Skeletal muscle tissue (tissue), 4 donors: ENCODE results near the gene PRMT6. TPM values are rescaled to one million over a fixed set of nuclear protein-coding genes. Genes with fewer than 3 reads are reported as not detected.
"Not testable (repeated sequence)": the region's sequence is repeated elsewhere in the genome, so short reads cannot be mapped to it uniquely, and the experiment has no call there.

ENCODE experiments used
- H3K27ac ChIP-seq: one replicate; pipeline ENCODE4 v1.7.0; 2013; ENCODE audit warnings: mild to moderate bottlenecking, low read depth, low read length, inconsistent platforms
- H3K27me3 ChIP-seq, 3 donors: one replicate each; pipeline ENCODE4 v1.7.0; 2013; ENCODE audit warnings: low read length in 3 of 3; ENCODE audit not compliant: control insufficient read depth in 3 of 3, insufficient read depth in 3 of 3
- H3K36me3 ChIP-seq, 3 donors: one replicate each; pipeline ENCODE4 v1.7.0; 2013; ENCODE audit warnings: low read length in 3 of 3; ENCODE audit not compliant: control insufficient read depth in 3 of 3, insufficient read depth in 3 of 3
- H3K4me1 ChIP-seq, 3 donors: one replicate each; pipeline ENCODE4 v1.7.0; 2013; ENCODE audit warnings: low read length in 3 of 3, mild to moderate bottlenecking in 3 of 3; ENCODE audit not compliant: control insufficient read depth in 3 of 3, insufficient read depth in 3 of 3
- H3K4me3 ChIP-seq, 3 donors: one replicate each; pipeline ENCODE4 v1.7.0; 2013; ENCODE audit warnings: low read length in 3 of 3
- H3K9ac ChIP-seq, 3 donors: one replicate each; pipeline ENCODE4 v1.7.0; 2013; ENCODE audit warnings: low read length in 3 of 3, mild to moderate bottlenecking in 3 of 3, moderate library complexity in 2 of 3, low read depth in 1 of 3
- H3K9me3 ChIP-seq, 3 donors: one replicate each; pipeline ENCODE4 v1.7.0; 2013; ENCODE audit warnings: low read length in 3 of 3; ENCODE audit not compliant: control insufficient read depth in 3 of 3
- total RNA-seq: library from RNA; depleted of rRNA; stranded (reverse); fragments of >200 nt; gene quantifications from one replicate; pipeline ENCODE4 v1.2.3, GENCODE V29; 2014
- donor health status: Osteomylitis.

Gene PRMT6
- total RNA-seq, 1 donor from 2014 or later: 16.2 TPM

DNA sequence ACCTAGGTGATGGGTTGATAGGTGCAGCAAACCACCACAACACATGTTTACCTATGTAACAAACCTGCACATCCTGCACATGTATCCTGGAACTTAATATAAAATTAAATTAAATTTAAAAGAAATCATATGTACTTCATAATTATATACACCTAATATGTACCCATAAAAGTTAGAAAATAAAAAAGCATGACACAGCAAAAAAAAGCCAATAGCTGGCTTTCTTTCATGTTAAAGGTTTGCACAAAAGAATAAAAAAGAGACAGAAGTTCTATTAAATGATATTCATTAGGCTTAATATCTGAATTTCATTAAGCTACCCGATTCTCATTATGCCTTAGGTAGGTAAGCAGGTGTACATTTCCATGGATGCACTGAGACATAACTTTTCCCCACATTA, 5.2 kb upstream of the PRMT6 start:
- H3K36me3 ChIP-seq: no peaks in the 10 kb centered on the region
- H3K4me3 ChIP-seq: no peak overlapping the region
- H3K27me3 ChIP-seq: no peaks in the 10 kb centered on the region
- no peaks in the 10 kb centered on the region for H3K4me1 ChIP-seq
- no peak overlapping the region for H3K27ac ChIP-seq
- no peak overlapping the region for H3K9ac ChIP-seq
- no peaks in the 10 kb centered on the region for H3K9me3 ChIP-seq

DNA sequence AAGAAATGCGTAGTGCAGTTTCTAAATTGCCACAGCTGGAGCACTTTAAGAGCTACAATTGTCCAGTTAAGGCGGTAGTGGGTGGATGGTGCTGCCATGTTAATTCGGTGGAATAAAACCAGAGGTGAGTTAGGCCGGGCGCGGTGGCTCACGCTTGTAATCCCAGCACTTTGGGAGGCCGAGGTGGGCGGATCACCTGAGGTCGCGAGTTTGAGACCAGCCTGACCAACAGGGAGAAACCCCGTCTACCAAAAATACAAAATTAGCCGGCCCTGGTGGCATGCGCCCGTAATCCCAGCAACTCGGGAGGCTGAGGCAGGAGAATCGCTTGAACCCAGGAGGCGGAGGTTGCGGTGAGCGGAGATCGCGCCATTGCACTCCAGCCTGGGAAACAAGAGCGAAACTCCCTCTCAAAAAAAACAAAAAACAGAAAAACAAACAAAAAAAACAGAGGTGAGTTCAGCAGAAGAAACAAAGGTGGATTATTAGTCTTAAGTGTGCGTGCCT, 502 bp upstream of the PRMT6 start:
- Histone ChIP-seq H3K9ac (peak overlapping the region; percentile 71 to 91 (median 85)), H3K4me1 (peaks cover 6 to 18% (median 8%) of the 10 kb centered on the region in 3 donors), H3K27ac (peak overlapping the region; percentile 74), H3K4me3 (peak overlapping the region; percentile 89 to 98 (median 97))
- H3K36me3 ChIP-seq, H3K9me3 ChIP-seq, H3K27me3 ChIP-seq: not testable (repeated sequence)

DNA sequence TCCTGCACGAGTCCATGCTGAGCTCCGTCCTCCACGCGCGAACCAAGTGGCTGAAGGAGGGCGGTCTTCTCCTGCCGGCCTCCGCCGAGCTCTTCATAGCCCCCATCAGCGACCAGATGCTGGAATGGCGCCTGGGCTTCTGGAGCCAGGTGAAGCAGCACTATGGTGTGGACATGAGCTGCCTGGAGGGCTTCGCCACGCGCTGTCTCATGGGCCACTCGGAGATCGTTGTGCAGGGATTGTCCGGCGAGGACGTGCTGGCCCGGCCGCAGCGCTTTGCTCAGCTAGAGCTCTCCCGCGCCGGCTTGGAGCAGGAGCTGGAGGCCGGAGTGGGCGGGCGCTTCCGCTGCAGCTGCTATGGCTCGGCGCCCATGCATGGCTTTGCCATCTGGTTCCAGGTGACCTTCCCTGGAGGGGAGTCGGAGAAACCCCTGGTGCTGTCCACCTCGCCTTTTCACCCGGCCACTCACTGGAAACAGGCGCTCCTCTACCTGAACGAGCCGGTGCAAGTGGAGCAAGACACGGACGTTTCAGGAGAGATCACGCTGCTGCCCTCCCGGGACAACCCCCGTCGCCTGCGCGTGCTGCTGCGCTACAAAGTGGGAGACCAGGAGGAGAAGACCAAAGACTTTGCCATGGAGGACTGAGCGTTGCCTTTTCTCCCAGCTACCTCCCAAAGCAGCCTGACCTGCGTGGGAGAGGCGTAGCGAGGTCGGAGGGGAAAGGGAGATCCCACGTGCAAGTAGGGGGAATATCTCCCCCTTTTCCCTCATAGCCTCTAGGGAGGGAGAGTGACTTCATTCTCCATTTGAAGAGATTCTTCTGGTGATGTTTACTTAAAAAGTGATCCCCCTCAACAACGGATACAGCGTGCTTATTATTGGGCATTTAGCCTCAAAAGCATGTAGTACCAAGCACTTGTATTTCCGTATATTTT, 991 bp downstream of the PRMT6 start:
- peaks cover 0 to 3% (median 3%) of the 10 kb centered on the region in 3 donors for H3K36me3 ChIP-seq
- no peaks in the 10 kb centered on the region for H3K27me3 ChIP-seq
- H3K4me3 ChIP-seq: peak overlapping the region; percentile 89 to 98 (median 97)
- H3K4me1 ChIP-seq: peaks cover 6 to 18% (median 8%) of the 10 kb centered on the region in 3 donors
- H3K27ac ChIP-seq: peak overlapping the region; percentile 74
- peak overlapping the region; percentile 80 to 91 (median 85) for H3K9ac ChIP-seq
- no peaks in the 10 kb centered on the region for H3K9me3 ChIP-seq

DNA sequence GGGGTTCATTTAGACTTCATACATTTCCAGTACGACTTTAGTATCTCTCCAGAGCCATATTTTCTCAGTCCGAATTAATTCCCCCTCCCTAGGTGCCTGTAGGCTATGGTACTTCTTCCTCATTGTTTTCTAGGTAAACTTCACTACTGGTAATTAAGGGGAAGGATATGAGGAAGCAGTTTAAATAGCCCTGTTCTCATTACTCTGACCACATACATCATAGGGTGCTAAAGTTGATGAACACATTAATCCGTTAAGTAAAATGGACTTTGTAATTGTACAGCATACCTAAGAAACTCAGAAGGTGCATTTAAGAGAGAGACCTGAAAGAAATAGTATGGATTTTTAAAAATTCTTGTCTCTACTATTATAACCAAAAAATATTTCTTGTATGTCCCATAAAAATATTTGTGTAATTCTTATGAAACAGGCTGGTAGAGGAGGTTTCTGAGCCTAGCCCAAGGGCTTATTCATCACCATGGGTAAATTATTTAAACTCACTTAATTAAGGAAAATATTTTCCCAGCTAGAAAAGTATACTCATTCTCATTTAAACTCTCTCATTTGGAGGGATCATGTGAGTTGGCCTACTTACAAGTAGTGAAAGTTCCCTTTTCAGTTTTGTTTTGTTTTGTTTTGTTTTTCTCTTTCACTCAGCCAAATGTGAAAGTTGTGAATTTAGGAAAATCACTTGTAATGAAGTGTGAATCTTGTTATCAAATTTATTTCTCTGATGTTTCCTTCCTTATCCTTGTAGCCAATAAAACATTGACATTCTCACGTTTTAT, 2.0 kb downstream of the PRMT6 start:
- Histone ChIP-seq H3K9me3 (no peaks in the 10 kb centered on the region), H3K9ac (peak overlapping the region in 2 of 3 donors; percentile 76 to 85), H3K4me1 (peaks cover 6 to 18% (median 8%) of the 10 kb centered on the region in 3 donors), H3K27me3 (no peaks in the 10 kb centered on the region), H3K4me3 (no peak overlapping the region), H3K27ac (no peak overlapping the region), H3K36me3 (peaks cover 0 to 3% (median 3%) of the 10 kb centered on the region in 3 donors)

DNA sequence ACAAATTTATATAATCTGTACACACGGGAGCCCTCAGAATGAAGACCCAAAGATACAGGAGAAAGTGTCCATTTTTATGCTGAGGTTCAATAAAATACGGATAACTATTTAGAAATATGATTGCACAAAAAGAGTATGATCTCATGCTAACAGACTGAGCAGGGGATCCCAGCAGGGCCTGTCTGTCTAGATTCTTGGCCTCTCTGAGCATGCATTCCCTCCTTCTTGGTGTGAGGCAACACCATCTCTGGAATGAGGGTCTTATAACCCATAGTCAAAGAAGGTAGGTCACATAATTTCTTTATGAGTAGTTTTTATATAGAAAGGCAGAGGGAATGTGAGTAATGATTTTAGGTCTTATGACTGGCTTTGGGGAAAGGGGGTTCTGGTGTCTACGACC, 5.4 kb downstream of the PRMT6 start:
- peaks cover 0 to 3% (median 3%) of the 10 kb centered on the region in 3 donors for H3K36me3 ChIP-seq
- no peak overlapping the region for H3K27ac ChIP-seq
- H3K4me3 ChIP-seq: no peak overlapping the region
- H3K4me1 ChIP-seq: peaks cover 6 to 16% (median 8%) of the 10 kb centered on the region in 3 donors
- H3K9me3 ChIP-seq: no peaks in the 10 kb centered on the region
- H3K27me3 ChIP-seq: no peaks in the 10 kb centered on the region
- H3K9ac ChIP-seq: no peak overlapping the region

DNA sequence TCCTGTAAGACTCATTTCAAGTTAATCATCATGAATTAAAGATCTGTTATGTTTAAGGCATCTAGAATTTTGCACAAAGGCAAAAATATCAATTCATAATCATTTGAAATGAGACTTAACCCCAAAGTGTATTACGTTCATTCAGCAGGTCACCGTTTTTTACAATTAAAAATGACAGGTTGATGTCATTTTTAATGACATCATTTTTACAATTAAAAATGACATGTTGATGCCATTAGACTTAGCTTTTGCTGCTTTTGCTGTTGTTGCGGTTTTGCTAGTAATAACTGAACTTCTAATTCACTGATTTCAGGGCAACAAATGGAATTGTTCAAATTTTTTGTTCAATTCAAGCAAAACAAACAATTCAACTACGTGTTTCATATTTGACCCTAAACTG, 17.0 kb downstream of the PRMT6 start:
- Histone ChIP-seq H3K9ac (no peak overlapping the region), H3K4me1 (no peaks in the 10 kb centered on the region), H3K36me3 (no peaks in the 10 kb centered on the region), H3K4me3 (no peak overlapping the region), H3K27ac (no peak overlapping the region), H3K9me3 (no peaks in the 10 kb centered on the region), H3K27me3 (no peaks in the 10 kb centered on the region)

DNA sequence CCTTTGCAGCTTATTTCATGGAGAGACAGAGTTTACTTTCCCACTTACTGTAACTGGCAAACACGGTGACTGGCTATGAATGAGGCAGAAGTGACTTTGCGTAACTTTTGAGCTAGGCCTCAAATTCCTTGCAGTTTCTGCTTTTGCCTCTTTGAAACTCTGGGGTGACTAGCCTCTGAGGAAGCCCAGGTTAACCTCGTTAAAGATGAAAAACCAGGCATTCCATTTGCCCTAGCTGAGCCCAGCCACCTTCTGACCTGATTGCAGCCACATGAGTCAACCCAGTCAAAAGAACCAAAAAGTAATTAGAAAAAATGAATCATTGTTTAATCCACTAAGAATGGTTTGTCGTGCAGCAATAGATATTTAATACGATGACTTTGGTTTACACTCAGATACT, 20.4 kb downstream of the PRMT6 start:
- Histone ChIP-seq H3K27me3 (no peaks in the 10 kb centered on the region), H3K36me3 (no peaks in the 10 kb centered on the region), H3K4me1 (no peaks in the 10 kb centered on the region), H3K4me3 (no peak overlapping the region), H3K9ac (no peak overlapping the region), H3K27ac (no peak overlapping the region), H3K9me3 (no peaks in the 10 kb centered on the region)

DNA sequence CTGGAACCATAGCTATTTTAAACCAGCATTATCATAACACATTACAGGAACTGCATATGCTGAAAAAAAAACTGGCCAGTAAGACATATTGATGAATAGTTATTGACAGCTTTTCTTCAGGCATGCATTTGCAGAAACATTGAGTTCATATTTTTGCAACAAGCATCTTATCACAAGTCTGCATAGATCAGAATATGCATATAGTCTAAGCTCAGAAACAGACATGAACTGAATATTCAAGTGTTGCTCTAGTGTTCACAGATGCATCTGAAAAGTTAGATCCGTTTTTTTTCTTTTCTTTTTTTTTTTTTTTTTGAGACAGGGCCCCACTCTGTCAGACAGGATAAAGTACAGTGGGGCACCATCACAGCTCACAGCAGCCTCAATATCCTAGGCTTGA, 22.8 kb downstream of the PRMT6 start:
- H3K9me3 ChIP-seq: peaks cover 0 to 3% (median 3%) of the 10 kb centered on the region in 3 donors
- H3K4me3 ChIP-seq: no peak overlapping the region
- H3K36me3 ChIP-seq: no peaks in the 10 kb centered on the region
- H3K27ac ChIP-seq: no peak overlapping the region
- H3K27me3 ChIP-seq: no peaks in the 10 kb centered on the region
- no peak overlapping the region for H3K9ac ChIP-seq
- H3K4me1 ChIP-seq: no peaks in the 10 kb centered on the region

DNA sequence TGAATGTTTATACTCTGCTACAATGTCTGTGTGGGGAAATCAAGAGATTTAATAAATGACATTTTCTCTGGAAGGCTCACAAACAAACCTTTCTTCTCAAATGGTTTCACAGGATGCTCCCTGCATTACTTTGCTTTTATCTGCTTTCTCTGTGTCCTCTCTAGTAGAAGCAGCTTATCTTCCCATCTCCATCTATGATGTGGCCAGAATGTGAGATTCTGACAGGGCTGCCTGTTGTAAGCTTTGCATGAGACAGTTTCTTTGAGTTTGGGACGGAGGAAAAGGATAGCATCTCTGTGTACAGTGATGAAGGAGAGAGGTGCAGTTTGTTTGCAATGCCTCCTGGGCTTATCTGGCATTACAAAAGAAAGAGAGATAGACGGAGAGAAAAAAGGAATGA, 24.6 kb downstream of the PRMT6 start:
- no peak overlapping the region for H3K9ac ChIP-seq
- H3K4me1 ChIP-seq: no peaks in the 10 kb centered on the region
- no peaks in the 10 kb centered on the region for H3K27me3 ChIP-seq
- H3K9me3 ChIP-seq: peaks cover 0 to 6% (median 3%) of the 10 kb centered on the region in 3 donors
- H3K4me3 ChIP-seq: no peak overlapping the region
- H3K36me3 ChIP-seq: no peaks in the 10 kb centered on the region
- no peak overlapping the region for H3K27ac ChIP-seq

DNA sequence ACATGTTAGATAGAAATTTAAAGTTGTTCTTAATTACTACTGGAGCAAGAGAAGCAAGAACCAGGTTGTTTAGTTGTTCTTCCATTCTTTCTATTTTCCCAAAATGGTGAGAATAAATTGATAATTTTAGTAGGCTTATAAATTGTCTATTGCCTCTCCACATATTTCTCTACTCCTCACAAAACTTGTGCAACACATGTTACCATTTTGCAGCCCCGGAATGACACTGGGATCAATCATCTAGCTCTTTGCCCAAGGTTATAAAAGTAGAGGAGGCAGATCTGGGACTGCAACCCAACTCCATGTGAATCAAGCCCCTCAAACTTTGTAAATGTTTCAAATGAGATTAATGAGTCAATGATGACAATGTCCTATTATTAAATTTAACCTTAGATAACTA, 34.9 kb downstream of the PRMT6 start:
- no peaks in the 10 kb centered on the region for H3K36me3 ChIP-seq
- no peaks in the 10 kb centered on the region for H3K27me3 ChIP-seq
- H3K27ac ChIP-seq: no peak overlapping the region
- no peaks in the 10 kb centered on the region for H3K4me1 ChIP-seq
- no peak overlapping the region for H3K9ac ChIP-seq
- no peaks in the 10 kb centered on the region for H3K9me3 ChIP-seq
- no peak overlapping the region for H3K4me3 ChIP-seq
